IPS-NIHi7 (cell line): ENCODE results near the gene CCDC195.
"Not testable (repeated sequence)": the region's sequence is repeated elsewhere in the genome, so short reads cannot be mapped to it uniquely, and the experiment has no call there.

Experiments used
- DNase-seq: peaks from one replicate; pipeline ENCODE4 v3.0.0; 2012; ENCODE audit warnings: mixed read lengths; ENCODE audit errors: extremely low spot score

The CCDC195 gene

GRCh38 chr2:224691563-224691962, 24.6 kb downstream of the CCDC195 start:
- DNase-seq = no peak

- no peak for DNase-seq
Measured at GRCh38 chr2:224690868-224691267, 25.3 kb downstream of the CCDC195 start.

- no peak for DNase-seq
Measured at GRCh38 chr2:224689539-224689938, 26.6 kb downstream of the CCDC195 start.

- DNase-seq = no peak
Measured at GRCh38 chr2:224688997-224689396, 27.2 kb downstream of the CCDC195 start.

- no peak for DNase-seq
Measured at GRCh38 chr2:224687156-224687555, 29.0 kb downstream of the CCDC195 start.

- no peak for DNase-seq
Measured at GRCh38 chr2:224685121-224685520, 31.0 kb downstream of the CCDC195 start.

- DNase-seq = no peak
Measured at GRCh38 chr2:224682134-224682533, 34.0 kb downstream of the CCDC195 start.

- no peak for DNase-seq
Measured at GRCh38 chr2:224671731-224672130, 44.4 kb downstream of the CCDC195 start.

- DNase-seq = no peak
Measured at GRCh38 chr2:224670203-224670602, 46.0 kb downstream of the CCDC195 start.

GRCh38 chr2:224669449-224669848, 46.7 kb downstream of the CCDC195 start:
- DNase-seq = no peak

- no peak for DNase-seq
Measured at GRCh38 chr2:224668123-224668909, 47.8 kb downstream of the CCDC195 start.

GRCh38 chr2:224666951-224667553, 49.1 kb downstream of the CCDC195 start:
- DNase-seq = no peak

- not testable (repeated sequence) for DNase-seq
Measured at GRCh38 chr2:224663322-224663721, 52.8 kb downstream of the CCDC195 start.

GRCh38 chr2:224661708-224662107, 54.5 kb downstream of the CCDC195 start:
- not testable (repeated sequence) for DNase-seq

GRCh38 chr2:224659714-224660113, 56.5 kb downstream of the CCDC195 start:
- no peak for DNase-seq

GRCh38 chr2:224658780-224659405, 57.3 kb downstream of the CCDC195 start:
- DNase-seq = no peak

GRCh38 chr2:224657349-224657748, 58.8 kb downstream of the CCDC195 start:
- DNase-seq = no peak

GRCh38 chr2:224655006-224655537, 61.1 kb downstream of the CCDC195 start:
- DNase-seq = no peak
